Activated naive CD4-positive, alpha-beta T cell treated with anti-CD3 and anti-CD28 coated beads for 36 hours (primary cell): Measurements from ENCODE around the gene POU2F1. TPM values are rescaled to one million over a fixed set of nuclear protein-coding genes. Genes with fewer than 3 reads are reported as not detected.

ENCODE experiments used
- CTCF ChIA-PET: fragments of 350-600 bp; sonication (Branson Sonifier 250); formaldehyde crosslinking; loops from one replicate; lab custom pipeline; 2021; ENCODE audit warnings: antibody characterized with exemption; lab: Charles Lee
- DNase-seq: peaks from one replicate; pipeline ENCODE4 v3.0.0-alpha.2; 2020
- H3K27ac Mint-ChIP-seq: one replicate; pipeline ENCODE4 v1.8.0; 2021; ENCODE audit warnings: mild to moderate bottlenecking, mixed read lengths
- H3K27me3 Mint-ChIP-seq: one replicate; pipeline ENCODE4 v1.8.0; 2021; ENCODE audit warnings: low read depth, mixed read lengths
- H3K36me3 Mint-ChIP-seq: one replicate; pipeline ENCODE4 v1.8.0; 2021; ENCODE audit warnings: low read depth, mixed read lengths
- H3K4me1 Mint-ChIP-seq: one replicate; pipeline ENCODE4 v1.8.0; 2021; ENCODE audit warnings: low read depth, mixed read lengths
- H3K4me3 Mint-ChIP-seq: one replicate; pipeline ENCODE4 v1.8.0; 2021; ENCODE audit warnings: mild to moderate bottlenecking, moderate library complexity, mixed read lengths
- H3K9me3 Mint-ChIP-seq: one replicate; pipeline ENCODE4 v1.8.0; 2021; ENCODE audit warnings: mixed read lengths
- intact Hi-C: fragments of 100-400 bp; cut with micrococcal nuclease; formaldehyde crosslinking; loops from one replicate; pipeline ENCODE4 v1.15.1; 2023
- total RNA-seq, 2 experiments: library from RNA; stranded (reverse); gene quantifications; one replicate each; pipeline ENCODE4 v1.2.3, GENCODE V29; 2021

Gene POU2F1
- total RNA-seq, 2 experiments from 2014 or later: 17.6 to 19.4 TPM

- CTCF ChIA-PET: no interaction called here
- no peak for DNase-seq
- no peaks in the 10 kb centered on the region for H3K27me3 Mint-ChIP-seq
- no peaks in the 10 kb centered on the region for H3K4me1 Mint-ChIP-seq
- intact Hi-C loops: no loop called here
- no peaks in the 10 kb centered on the region for H3K9me3 Mint-ChIP-seq
- peaks cover 7% of the 10 kb centered on the region for H3K36me3 Mint-ChIP-seq
- H3K4me3 Mint-ChIP-seq: no peak overlapping the region
- no peak overlapping the region for H3K27ac Mint-ChIP-seq
These were observed 144.1 kb downstream of the POU2F1 start for GRCh38 chr1:167364826-167365225.

GRCh38 chr1:167365360-167365759, 144.7 kb downstream of the POU2F1 start:
- Mint-ChIP-seq H3K4me3 (no peak overlapping the region), H3K4me1 (no peaks in the 10 kb centered on the region), H3K27ac (no peak overlapping the region), H3K27me3 (no peaks in the 10 kb centered on the region), H3K9me3 (no peaks in the 10 kb centered on the region), H3K36me3 (peaks cover 6% of the 10 kb centered on the region)
- CTCF ChIA-PET: interaction anchor here (0.8 kb wide), 1 partner anchor 299 kb away, joined by 4 read pairs; no protein-coding TSS in a partner anchor
- DNase-seq: no peak
- intact Hi-C loops: no loop called here

- Mint-ChIP-seq H3K9me3 (no peaks in the 10 kb centered on the region), H3K4me1 (no peaks in the 10 kb centered on the region), H3K36me3 (peaks cover 6% of the 10 kb centered on the region), H3K4me3 (no peak overlapping the region), H3K27ac (no peak overlapping the region), H3K27me3 (no peaks in the 10 kb centered on the region)
- no peak for DNase-seq
- intact Hi-C loops: no loop called here
- CTCF ChIA-PET: no interaction called here
These were observed 147.0 kb downstream of the POU2F1 start for GRCh38 chr1:167367705-167368104.

- Mint-ChIP-seq H3K27me3 (no peaks in the 10 kb centered on the region), H3K36me3 (peaks cover 8% of the 10 kb centered on the region), H3K9me3 (no peaks in the 10 kb centered on the region), H3K4me3 (no peak overlapping the region), H3K4me1 (no peaks in the 10 kb centered on the region), H3K27ac (no peak overlapping the region)
- intact Hi-C loops: no loop called here
- CTCF ChIA-PET: interaction anchor here (0.6 to 1.8 kb wide), 5 partner anchors 164 to 310 kb away, joined by 3 to 4 read pairs (median 3); no protein-coding TSS in a partner anchor
- no peak for DNase-seq
These were observed 148.5 kb downstream of the POU2F1 start for GRCh38 chr1:167369175-167369574.

- Mint-ChIP-seq H3K36me3 (peaks cover 8% of the 10 kb centered on the region), H3K9me3 (no peaks in the 10 kb centered on the region), H3K27ac (no peak overlapping the region), H3K4me1 (no peaks in the 10 kb centered on the region), H3K27me3 (no peaks in the 10 kb centered on the region), H3K4me3 (no peak overlapping the region)
- CTCF ChIA-PET: interaction anchor here (0.5 to 1.8 kb wide), 4 partner anchors 13 to 303 kb away, joined by 3 to 4 read pairs (median 4); no protein-coding TSS in a partner anchor
- no peak for DNase-seq
- intact Hi-C loops: no loop called here
These were observed 149.2 kb downstream of the POU2F1 start for GRCh38 chr1:167369933-167370332.

GRCh38 chr1:167371030-167371429, 150.3 kb downstream of the POU2F1 start:
- no peak for DNase-seq
- CTCF ChIA-PET: no interaction called here
- Mint-ChIP-seq H3K9me3 (no peaks in the 10 kb centered on the region), H3K4me1 (no peaks in the 10 kb centered on the region), H3K27me3 (no peaks in the 10 kb centered on the region), H3K4me3 (no peak overlapping the region), H3K36me3 (peaks cover 5% of the 10 kb centered on the region), H3K27ac (no peak overlapping the region)
- intact Hi-C loops: no loop called here

- H3K36me3 Mint-ChIP-seq: peaks cover 7% of the 10 kb centered on the region
- no peaks in the 10 kb centered on the region for H3K4me1 Mint-ChIP-seq
- no peak for DNase-seq
- no peak overlapping the region for H3K27ac Mint-ChIP-seq
- H3K4me3 Mint-ChIP-seq: no peak overlapping the region
- CTCF ChIA-PET: interaction anchor here (0.7 to 3.0 kb wide), 3 partner anchors 11 to 315 kb away, joined by 3 to 9 read pairs (median 3); no protein-coding TSS in a partner anchor
- H3K27me3 Mint-ChIP-seq: no peaks in the 10 kb centered on the region
- no peaks in the 10 kb centered on the region for H3K9me3 Mint-ChIP-seq
- intact Hi-C loops: no loop called here
These were observed 152.7 kb downstream of the POU2F1 start for GRCh38 chr1:167373398-167373797.

- intact Hi-C loops: no loop called here
- H3K4me1 Mint-ChIP-seq: no peaks in the 10 kb centered on the region
- H3K27me3 Mint-ChIP-seq: no peaks in the 10 kb centered on the region
- no peak for DNase-seq
- peaks cover 7% of the 10 kb centered on the region for H3K36me3 Mint-ChIP-seq
- no peaks in the 10 kb centered on the region for H3K9me3 Mint-ChIP-seq
- no peak overlapping the region for H3K4me3 Mint-ChIP-seq
- no peak overlapping the region for H3K27ac Mint-ChIP-seq
- CTCF ChIA-PET: interaction anchor here (0.6 to 3.0 kb wide), 5 partner anchors 11 to 316 kb away, joined by 3 to 9 read pairs (median 3); no protein-coding TSS in a partner anchor
These were observed 153.3 kb downstream of the POU2F1 start for GRCh38 chr1:167373986-167374385.

GRCh38 chr1:167375949-167376348, 155.3 kb downstream of the POU2F1 start:
- no peaks in the 10 kb centered on the region for H3K9me3 Mint-ChIP-seq
- no peak overlapping the region for H3K27ac Mint-ChIP-seq
- H3K4me1 Mint-ChIP-seq: no peaks in the 10 kb centered on the region
- no peak overlapping the region for H3K4me3 Mint-ChIP-seq
- DNase-seq: no peak
- H3K36me3 Mint-ChIP-seq: peaks cover 7% of the 10 kb centered on the region
- intact Hi-C loops: no loop called here
- CTCF ChIA-PET: interaction anchor here (3.0 kb wide), 1 partner anchor 158 kb away, joined by 9 read pairs; no protein-coding TSS in a partner anchor
- no peaks in the 10 kb centered on the region for H3K27me3 Mint-ChIP-seq

- no peak for DNase-seq
- Mint-ChIP-seq H3K27ac (no peak overlapping the region), H3K36me3 (peaks cover 7% of the 10 kb centered on the region), H3K4me3 (no peak overlapping the region), H3K9me3 (no peaks in the 10 kb centered on the region), H3K4me1 (no peaks in the 10 kb centered on the region), H3K27me3 (no peaks in the 10 kb centered on the region)
- intact Hi-C loops: no loop called here
- CTCF ChIA-PET: interaction anchor here (0.8 to 1.2 kb wide), 2 partner anchors 119 to 153 kb away, joined by 3 read pairs; no protein-coding TSS in a partner anchor
These were observed 166.7 kb downstream of the POU2F1 start for GRCh38 chr1:167387251-167387910.

- Mint-ChIP-seq H3K36me3 (peaks cover 5% of the 10 kb centered on the region), H3K9me3 (no peaks in the 10 kb centered on the region), H3K4me3 (no peak overlapping the region), H3K27ac (no peak overlapping the region), H3K27me3 (no peaks in the 10 kb centered on the region), H3K4me1 (no peaks in the 10 kb centered on the region)
- no peak for DNase-seq
- intact Hi-C loops: no loop called here
- CTCF ChIA-PET: interaction anchor here (1.2 to 1.6 kb wide), 2 partner anchors 122 to 146 kb away, joined by 3 to 4 read pairs; no protein-coding TSS in a partner anchor
These were observed 168.3 kb downstream of the POU2F1 start for GRCh38 chr1:167388976-167389375.

GRCh38 chr1:167392200-167392696, 171.6 kb downstream of the POU2F1 start:
- H3K4me3 Mint-ChIP-seq: no peak overlapping the region
- no peaks in the 10 kb centered on the region for H3K27me3 Mint-ChIP-seq
- intact Hi-C loops: no loop called here
- DNase-seq: no peak
- H3K27ac Mint-ChIP-seq: no peak overlapping the region
- no peaks in the 10 kb centered on the region for H3K9me3 Mint-ChIP-seq
- H3K4me1 Mint-ChIP-seq: no peaks in the 10 kb centered on the region
- H3K36me3 Mint-ChIP-seq: peaks cover 5% of the 10 kb centered on the region
- CTCF ChIA-PET: interaction anchor here (0.5 to 1.2 kb wide), 7 partner anchors 9 to 318 kb away, joined by 3 to 7 read pairs (median 3); no protein-coding TSS in a partner anchor
